GM03348 (cell line): ENCODE measurements around the gene NEU2.

ENCODE experiments used
- DNase-seq: peaks from one replicate; pipeline ENCODE4 v3.0.0; 2012; ENCODE audit warnings: low spot score

The NEU2 gene

GRCh38 chr2:233032551-233033320 lies at the start of gene NEU2:
NEU2 (plus strand) TSS chr2:233032672; CDS start chr2:233032672, 0 bp downstream.
- peak; percentile 56 for DNase-seq

DNA sequence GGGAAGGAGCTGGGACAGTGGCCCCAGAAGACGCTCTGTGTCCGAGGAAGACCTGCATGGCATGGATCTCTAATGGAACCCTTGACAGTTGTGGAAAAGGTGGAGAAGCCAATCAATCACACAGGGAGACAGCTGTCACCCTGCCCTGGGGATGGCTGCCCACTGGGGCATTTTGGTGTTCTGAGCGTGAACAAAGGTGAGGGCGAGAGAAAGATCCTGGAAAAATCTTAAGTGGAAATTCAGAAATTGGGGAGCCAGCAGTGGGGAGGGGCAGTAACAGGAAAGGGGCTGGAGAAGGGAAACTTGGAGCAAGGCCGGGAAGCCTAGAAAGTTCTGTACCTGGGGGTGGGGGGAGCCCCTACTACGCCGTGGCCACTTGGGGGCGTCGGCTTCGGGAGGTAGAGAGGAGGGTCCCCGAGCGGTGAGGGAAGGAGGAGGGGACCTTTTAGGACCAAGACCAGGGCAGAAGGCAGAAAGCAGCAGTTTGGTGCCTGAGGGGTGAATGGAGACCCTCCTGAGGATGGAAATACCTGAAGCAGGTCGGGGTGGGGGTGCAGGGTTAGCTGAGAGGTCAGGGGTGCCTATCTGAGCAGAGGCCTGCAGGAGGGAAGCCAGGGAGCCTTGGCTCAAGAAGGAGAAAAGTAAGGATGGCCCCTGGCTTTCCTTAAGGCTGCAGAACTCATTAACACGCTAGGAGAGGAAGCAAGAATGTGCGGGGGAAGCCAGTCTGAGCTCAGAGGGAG lies 49.4 kb upstream of the NEU2 start:
- no peak for DNase-seq

DNA sequence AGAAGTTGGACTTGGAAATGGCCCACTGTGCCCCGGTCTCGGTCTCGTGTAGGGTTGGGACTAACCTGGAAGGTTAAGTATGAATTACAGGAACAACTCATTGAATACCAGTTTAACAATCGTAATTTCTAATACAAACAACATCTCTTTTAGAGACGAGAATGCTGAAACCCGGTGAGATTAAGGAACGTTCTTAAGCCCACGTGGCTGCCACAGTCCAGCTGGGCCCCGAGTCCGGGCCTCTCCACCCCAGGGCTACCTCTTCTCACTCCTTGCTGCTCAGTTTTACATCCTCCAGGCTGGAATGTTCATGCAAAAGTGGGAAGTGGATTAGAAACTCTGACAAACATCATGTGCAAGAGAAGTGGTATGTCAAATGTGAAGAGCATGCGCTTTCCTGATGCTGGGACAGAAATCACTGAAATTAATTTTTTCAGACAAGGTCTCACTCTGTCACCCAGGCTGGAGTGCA lies 48.8 kb upstream of the NEU2 start:
- DNase-seq: no peak

GRCh38 chr2:232984451-232985207 lies 47.8 kb upstream of the NEU2 start:
- DNase-seq: no peak

DNA sequence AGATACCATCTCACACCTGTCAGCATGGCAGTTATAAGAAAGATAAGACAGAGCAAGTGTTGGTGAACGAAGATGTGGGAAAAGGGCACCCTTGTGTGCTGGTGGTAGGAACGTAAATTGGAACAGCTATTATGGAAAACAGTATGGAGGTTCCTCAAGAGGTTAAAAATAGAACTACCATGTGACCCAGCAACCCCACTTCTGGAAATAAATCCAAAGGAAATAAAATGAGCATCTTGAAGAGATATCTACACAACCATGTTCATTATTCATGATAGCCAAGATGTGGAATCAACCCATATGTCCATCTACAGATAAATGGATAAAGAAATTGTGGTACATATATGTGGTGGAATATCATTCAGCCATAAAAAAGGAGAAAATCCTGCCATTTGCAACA lies 46.3 kb upstream of the NEU2 start:
- no peak for DNase-seq

DNA sequence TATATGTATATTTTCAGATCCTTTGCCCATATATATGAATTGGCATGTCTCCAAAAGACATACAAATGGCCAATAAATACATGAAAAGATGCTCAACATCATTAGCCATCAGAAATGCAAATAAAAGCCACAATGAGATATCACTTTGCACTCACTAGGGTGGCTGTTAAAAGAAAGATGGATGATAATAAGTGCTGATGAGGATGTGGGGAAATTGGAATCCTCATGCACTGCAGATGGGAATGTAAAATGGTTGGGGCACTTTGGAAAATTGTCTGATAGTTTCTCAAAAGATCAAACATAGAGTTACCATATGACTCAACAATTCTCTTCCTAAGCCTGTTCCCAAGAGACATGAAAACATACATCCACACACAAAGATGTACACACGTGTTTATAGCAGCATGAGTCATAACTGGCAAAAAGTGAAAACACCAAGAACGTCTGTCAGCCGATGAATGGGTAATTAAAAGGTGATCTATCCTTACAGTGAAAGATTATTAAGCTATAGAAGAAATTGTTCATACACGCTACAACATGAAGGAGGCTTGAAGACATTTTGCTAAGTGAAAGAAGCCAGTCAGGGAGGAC lies 39.1 kb upstream of the NEU2 start:
- no peak for DNase-seq

GRCh38 chr2:232994446-232994845 lies 38.0 kb upstream of the NEU2 start:
- DNase-seq: no peak

DNA sequence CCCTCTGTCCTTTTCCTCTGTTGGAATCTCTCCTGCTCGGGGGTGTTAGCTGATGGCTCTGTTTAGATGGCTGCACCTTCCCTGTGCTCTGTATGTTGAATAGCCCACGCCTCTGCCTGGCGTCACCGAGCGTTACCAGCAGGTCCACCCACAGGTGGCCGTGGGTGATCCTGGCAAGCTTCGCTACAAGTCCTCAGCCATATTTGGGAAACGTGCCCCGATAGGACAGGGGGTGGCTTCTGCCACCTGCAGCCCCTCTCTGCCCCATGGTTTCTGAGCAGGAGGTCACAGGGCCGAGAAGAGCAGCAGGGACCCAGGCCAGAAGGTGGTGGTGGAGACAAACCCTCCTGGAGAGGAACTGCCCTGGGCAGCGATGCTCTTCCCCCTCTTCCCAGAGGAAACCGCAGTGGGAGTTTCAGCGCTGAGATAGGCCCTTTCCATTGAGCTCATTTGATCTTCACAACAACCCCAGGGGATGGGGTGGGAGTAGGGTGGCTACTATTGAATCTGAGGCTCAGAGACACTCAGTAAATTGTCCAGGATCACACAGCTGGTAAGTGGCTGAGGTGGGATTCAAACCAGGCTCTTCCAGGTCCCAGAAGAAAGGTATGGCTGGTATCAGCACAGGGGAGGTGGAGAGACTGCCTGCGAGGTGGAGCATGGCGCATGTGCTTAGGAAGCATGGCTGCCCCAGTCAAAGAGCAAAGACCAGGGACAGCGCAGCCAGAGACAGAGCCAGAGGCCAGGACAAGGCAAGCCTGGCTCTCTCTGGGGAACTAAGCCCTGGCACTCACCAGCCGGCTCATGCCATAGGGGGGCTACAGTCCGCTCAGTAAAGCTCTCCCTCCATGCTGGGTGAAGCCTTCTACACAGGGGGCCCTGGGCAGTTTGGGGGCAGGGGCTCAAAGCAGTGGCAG lies 34.5 kb upstream of the NEU2 start:
- no peak for DNase-seq

- DNase-seq: no peak
These were observed 33.8 kb upstream of the NEU2 start for GRCh38 chr2:232998666-232998985.

DNA sequence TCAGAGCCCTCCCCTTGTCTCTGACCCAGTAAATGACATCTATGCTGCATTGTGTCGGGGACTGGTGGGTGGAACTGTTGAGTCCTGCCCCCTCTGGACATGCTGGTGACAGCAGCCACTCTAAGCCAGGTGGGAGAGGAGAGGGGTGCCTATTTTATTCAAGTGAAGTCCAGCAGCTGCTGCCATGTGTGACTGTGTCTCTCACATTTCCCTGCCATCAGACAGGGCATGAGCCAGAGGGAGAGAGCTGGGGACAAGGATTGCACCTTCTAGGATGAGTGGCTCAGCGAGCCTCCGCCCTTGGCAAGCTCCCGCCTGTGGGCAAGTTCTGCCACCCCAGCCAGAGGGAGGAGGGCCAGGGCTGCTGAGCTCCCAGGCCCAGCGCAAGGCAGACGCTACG lies 33.1 kb upstream of the NEU2 start:
- no peak for DNase-seq

DNA sequence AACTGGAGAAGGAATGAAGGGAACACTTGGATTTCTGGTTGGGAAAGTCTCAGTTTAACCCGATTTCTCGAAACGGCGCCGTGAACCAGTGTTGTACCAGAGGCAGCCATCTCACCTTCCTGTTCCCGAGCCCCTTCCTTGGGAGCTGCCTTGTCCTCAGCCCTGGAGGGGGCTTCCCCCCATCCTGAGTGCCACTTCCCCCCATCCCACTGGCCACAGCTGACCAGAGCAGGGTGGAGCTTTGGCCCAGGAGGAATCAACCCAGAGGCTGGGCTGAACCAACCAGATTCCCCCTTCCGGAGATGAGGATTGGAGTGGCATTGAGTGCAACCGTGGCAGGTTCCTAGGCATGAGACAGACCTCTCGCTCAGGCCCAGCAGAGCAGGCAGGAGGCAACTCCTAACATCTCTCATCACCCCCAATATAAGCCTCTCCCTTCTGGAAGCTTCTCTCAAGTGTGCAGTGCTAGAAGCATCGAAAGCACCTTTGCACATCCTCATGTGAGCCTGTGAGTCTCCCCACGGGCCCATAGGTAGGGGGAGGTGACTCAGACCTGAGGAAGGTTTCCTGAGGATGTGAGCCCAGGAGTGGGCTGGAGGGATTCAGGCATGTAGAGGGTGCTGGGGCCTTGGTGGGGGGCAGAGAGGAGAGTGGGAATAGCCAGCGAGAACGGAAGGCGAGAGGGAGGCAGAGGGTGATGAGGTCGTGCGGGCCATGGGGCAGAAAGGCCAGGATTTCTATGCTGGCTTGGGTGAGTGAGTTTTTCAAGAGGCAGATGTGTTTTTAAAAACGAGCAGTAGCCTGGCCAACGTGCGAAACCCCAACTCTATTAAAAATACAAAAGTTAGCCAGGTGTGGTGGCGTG lies 31.4 kb upstream of the NEU2 start:
- DNase-seq: no peak

DNA sequence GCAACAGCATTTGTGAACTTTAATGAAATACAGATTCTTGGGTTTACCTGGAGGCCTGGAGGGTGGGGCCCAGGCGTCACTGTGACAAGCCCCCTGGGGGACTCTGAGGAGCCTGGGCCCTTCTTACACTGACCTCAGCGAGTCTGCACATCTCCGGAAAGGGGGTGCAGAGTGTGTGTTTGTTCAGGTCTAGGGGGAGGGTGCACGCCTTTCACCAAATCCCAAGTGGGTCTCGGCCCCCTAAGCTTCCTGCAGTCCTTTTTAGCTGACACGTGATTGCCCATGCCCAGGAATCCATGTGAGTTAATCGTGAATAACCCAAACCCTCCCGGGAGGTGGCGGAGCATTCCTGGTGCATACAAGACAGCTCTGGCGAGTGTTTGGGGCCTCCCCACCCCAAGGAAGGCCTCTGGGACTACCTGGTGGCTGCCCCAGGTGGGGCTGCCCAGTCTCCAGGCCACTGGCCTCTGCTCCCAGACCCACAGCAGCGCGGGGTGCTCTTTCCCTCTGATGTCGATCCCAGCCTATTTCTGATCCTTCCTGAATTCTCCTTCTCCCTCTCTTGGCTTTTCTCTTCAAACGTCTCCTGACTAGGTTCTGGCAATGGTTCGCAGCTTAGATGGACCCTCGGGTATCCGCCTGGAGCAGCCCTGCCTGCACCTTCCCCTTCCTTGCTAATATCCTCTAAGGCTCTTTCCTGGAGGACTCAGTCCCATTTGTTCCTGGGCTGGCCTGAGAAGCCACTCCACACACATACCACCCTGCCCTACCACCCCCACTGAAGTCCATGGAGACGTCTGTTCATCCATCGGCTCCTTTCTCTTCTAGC lies 29.4 kb upstream of the NEU2 start:
- DNase-seq: no peak

DNA sequence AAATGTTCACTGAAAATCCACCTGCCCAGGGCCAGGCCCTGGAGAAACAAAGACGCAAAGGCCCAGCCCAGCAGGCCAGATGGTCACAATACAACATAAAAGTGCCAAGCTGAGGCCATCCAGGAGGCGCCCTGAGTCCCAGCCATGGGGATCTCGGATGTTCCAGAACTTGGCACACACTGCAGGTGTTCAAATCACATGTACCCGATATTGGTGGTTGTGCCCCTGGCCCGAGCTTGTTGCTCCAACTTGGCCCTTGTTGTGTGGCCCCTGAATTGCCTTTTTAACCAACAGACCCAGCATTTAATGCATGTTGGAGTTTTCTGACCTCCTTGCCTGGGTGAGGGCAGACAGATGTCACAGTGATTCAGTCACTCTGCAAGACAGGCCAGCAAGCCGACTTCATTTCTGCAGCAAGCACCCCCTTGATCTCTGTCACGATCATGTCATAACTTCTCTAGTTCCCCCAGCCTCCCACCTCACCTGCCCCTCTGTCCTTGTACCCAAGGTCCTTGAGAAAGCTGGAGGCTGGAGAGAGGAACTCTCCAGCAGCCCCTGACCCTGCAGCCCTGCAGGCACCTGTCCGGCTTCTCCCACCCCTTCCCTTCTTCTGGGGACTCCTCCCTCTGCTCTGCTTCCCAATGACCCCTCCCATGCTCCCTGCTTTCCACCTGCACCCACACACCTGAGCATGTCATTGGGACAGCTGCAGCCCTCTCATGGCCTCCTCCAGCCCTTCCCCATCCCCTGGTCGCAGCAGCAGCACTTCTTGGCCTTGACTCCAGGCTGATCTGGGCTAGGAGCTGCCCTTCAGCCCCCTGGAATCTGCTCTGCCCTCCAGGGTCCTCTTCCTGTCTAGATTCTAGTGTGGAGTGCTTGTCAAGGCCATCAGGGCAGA lies 28.6 kb upstream of the NEU2 start:
- no peak for DNase-seq

DNA sequence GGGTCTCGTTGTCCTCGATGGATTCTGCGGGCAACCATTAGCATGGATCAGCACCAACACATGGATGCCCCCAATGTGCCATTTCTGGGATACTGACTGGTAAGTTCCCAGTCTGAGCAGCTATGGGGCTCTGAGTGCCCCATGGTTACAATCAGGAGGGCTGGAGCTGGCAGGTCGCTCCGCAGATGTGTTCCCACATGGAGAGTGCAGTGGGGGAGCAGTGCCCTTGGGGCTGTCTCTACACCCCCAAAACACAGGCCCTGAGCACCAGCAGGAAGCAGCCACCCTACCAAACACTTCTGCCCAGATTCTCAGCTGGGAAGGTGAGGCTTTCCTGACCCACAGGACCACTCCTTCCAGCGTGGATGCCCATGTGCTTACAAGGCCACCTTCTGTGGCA lies 27.4 kb upstream of the NEU2 start:
- DNase-seq: no peak

DNA sequence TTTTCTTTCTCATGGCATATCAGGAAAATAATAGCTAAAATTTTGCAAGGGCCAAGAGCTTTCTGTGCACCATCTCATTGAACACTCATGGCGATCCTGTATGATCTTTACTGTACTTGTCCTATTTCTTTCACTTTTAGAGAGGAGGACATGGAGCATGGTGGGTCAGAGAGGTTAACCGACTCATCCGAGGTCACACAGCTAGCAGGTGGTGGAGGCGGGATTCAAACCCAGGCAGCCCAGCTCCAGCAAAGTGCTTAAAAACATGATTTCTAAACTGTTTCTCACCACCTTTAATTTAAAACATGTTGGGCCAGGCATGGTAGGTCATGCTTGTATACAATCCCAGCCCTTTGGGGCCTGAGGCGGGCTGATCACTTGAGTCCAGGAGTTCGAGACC lies 25.8 kb upstream of the NEU2 start:
- DNase-seq: no peak

- DNase-seq: no peak
These were observed 25.2 kb upstream of the NEU2 start for GRCh38 chr2:233007270-233007669.

DNA sequence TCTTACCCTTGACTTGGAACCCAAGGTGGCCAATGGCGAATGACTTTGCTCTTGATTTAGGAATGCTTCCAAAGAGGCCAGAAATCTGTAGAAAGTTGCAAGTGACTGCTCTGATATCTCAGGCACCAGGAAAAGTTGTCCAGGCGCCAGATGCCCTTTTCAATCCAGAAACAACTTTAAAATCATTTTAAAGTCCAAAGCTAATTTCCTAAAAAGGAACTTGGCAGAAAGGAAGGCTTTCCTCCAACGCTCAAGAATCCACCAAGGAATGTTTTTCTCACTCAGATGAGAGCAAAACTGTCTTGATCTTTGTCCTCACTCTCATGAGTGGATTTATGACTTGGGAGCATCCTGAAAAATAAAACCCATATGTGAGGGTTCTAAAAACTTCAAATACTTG lies 24.7 kb upstream of the NEU2 start:
- DNase-seq: peak; percentile 25

DNA sequence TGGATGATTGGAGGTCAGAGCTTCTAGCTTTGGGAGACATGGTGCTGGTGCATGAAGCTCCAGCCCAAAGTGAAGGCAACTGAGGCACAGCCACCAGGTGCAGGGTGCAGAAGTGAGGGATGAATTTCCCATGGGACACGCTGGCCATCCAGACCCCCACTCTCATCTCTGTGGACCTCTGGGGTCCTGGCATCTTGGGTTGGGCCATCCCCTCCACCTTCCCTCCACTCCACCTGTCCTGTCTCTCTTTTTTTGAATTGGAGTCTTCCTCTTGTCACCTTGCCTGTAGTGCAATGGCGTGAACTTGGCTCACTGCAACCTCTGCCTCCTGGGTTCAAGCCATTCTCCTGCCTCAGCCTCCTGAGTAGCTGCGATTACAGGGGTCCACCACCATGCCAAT lies 22.8 kb upstream of the NEU2 start:
- no peak for DNase-seq
